SK-N-SH treated with all-trans-retinoic acid at 6 μM for 48 hours (cell line): ENCODE data around the gene C13orf42.

Experiments
- ATAC-seq: fragments of 200-7000 bp; cut with Tn5 transposase; 3 replicates; pipeline ENCODE4 v1.9.1; 2020; ENCODE audit warnings: mild to moderate bottlenecking, moderate library complexity
- ARNTL ChIP-seq: fragments of 450-650 bp; formaldehyde crosslinking; IDR thresholded peaks from 2 replicates; pipeline ENCODE4 v1.5.0; 2020; ENCODE audit warnings: low read depth, mild to moderate bottlenecking, moderate library complexity, borderline replicate concordance
- BACH2 ChIP-seq: fragments of 250-450 bp; sonication (Bioruptor Pico); IDR thresholded peaks from 2 replicates; pipeline ENCODE4 v1.9.0; 2021; ENCODE audit warnings: mild to moderate bottlenecking, borderline replicate concordance
- CSDC2 ChIP-seq: fragments of 250-450 bp; sonication (Bioruptor Pico); IDR thresholded peaks from 2 replicates; pipeline ENCODE4 v1.5.0; 2020; ENCODE audit warnings: mild to moderate bottlenecking, moderate library complexity
- GLIS3 ChIP-seq: fragments of 250-450 bp; sonication (Bioruptor Pico); IDR thresholded peaks from 2 replicates; pipeline ENCODE4 v1.5.0; 2020; ENCODE audit warnings: mild to moderate bottlenecking, moderate library complexity
- ISL1 ChIP-seq: fragments of 250-450 bp; sonication (Bioruptor Pico); IDR thresholded peaks from 2 replicates; pipeline ENCODE4 v2.1.2; 2022; ENCODE audit warnings: mild to moderate bottlenecking, moderate library complexity
- OSR1 ChIP-seq: fragments of 250-450 bp; sonication (Bioruptor Pico); IDR thresholded peaks from 2 replicates; pipeline ENCODE4 v1.8.0; 2022; ENCODE audit warnings: moderate library complexity, mild to moderate bottlenecking, inconsistent platforms
- PATZ1 ChIP-seq: fragments of 250-450 bp; sonication (Bioruptor Pico); IDR thresholded peaks from 2 replicates; pipeline ENCODE4 v1.8.0; 2020; ENCODE audit warnings: mild to moderate bottlenecking, moderate library complexity, borderline replicate concordance
- POU6F1 ChIP-seq: fragments of 250-450 bp; sonication (Bioruptor Pico); IDR thresholded peaks from 2 replicates; pipeline ENCODE4 v1.8.0; 2021; ENCODE audit warnings: low read depth, mild to moderate bottlenecking, moderate library complexity, borderline replicate concordance
- PPARA ChIP-seq: fragments of 250-450 bp; sonication (Bioruptor Pico); IDR thresholded peaks from 2 replicates; pipeline ENCODE4 v1.5.0; 2020; ENCODE audit warnings: mild to moderate bottlenecking, borderline replicate concordance
- RARB ChIP-seq: fragments of 250-450 bp; sonication (Bioruptor Pico); IDR thresholded peaks from 2 replicates; pipeline ENCODE4 v1.8.0; 2021; ENCODE audit warnings: mild to moderate bottlenecking, moderate library complexity
- SNAI2 ChIP-seq: fragments of 250-450 bp; sonication (Bioruptor Pico); IDR thresholded peaks from 2 replicates; pipeline ENCODE4 v1.5.0; 2020; ENCODE audit warnings: mild to moderate bottlenecking, moderate library complexity
- TCF4 ChIP-seq: fragments of 250-450 bp; sonication (Bioruptor Pico); IDR thresholded peaks from 2 replicates; pipeline ENCODE4 v1.8.0; 2021; ENCODE audit warnings: mild to moderate bottlenecking, moderate library complexity, borderline replicate concordance
- TOX ChIP-seq: fragments of 250-450 bp; sonication (Bioruptor Pico); IDR thresholded peaks from 2 replicates; pipeline ENCODE4 v1.8.0; 2021; ENCODE audit warnings: mild to moderate bottlenecking, moderate library complexity, borderline replicate concordance
- TSHZ2 ChIP-seq: fragments of 250-450 bp; sonication (Bioruptor Pico); IDR thresholded peaks from 2 replicates; pipeline ENCODE4 v1.5.0; 2020; ENCODE audit warnings: mild to moderate bottlenecking, moderate library complexity
- ZFP3 ChIP-seq: fragments of 250-450 bp; sonication (Bioruptor Pico); IDR thresholded peaks from 2 replicates; pipeline ENCODE4 v1.5.0; 2020; ENCODE audit warnings: mild to moderate bottlenecking, moderate library complexity
- ZFP30 ChIP-seq: fragments of 450-650 bp; formaldehyde crosslinking; IDR thresholded peaks from 2 replicates; pipeline ENCODE4 v1.5.0; 2022; ENCODE audit warnings: mild to moderate bottlenecking, moderate library complexity
- ZNF70 ChIP-seq: fragments of 450-650 bp; formaldehyde crosslinking; IDR thresholded peaks from 2 replicates; pipeline ENCODE4 v1.5.0; 2020; ENCODE audit warnings: mild to moderate bottlenecking, moderate library complexity
- ZNF8 ChIP-seq: fragments of 450-650 bp; formaldehyde crosslinking; IDR thresholded peaks from 2 replicates; pipeline ENCODE4 v1.5.0; 2020; ENCODE audit warnings: mild to moderate bottlenecking, moderate library complexity
- TF ChIP-seq, protein P1 (sequence below): fragments of 250-450 bp; sonication (Bioruptor Pico); IDR thresholded peaks from 2 replicates; pipeline ENCODE4 v1.5.1; 2021; ENCODE audit warnings: mild to moderate bottlenecking, moderate library complexity

Gene C13orf42

GRCh38 chr13:51036418-51036817 lies 74.7 kb downstream of the C13orf42 start:
- TF ChIP-seq ARNTL (CRISPR knock-in tag) (no peak), ZNF8 (CRISPR knock-in tag) (no peak), ISL1 (no peak), POU6F1 (CRISPR knock-in tag) (no peak), SNAI2 (CRISPR knock-in tag) (no peak), TCF4 (CRISPR knock-in tag) (no peak), RARB (CRISPR knock-in tag) (no peak), ZFP30 (CRISPR knock-in tag) (no peak), TOX (no peak), PATZ1 (CRISPR knock-in tag) (no peak), TSHZ2 (no peak), PPARA (CRISPR knock-in tag) (no peak), OSR1 (CRISPR knock-in tag) (no peak)
- TF ChIP-seq, protein P1, sequence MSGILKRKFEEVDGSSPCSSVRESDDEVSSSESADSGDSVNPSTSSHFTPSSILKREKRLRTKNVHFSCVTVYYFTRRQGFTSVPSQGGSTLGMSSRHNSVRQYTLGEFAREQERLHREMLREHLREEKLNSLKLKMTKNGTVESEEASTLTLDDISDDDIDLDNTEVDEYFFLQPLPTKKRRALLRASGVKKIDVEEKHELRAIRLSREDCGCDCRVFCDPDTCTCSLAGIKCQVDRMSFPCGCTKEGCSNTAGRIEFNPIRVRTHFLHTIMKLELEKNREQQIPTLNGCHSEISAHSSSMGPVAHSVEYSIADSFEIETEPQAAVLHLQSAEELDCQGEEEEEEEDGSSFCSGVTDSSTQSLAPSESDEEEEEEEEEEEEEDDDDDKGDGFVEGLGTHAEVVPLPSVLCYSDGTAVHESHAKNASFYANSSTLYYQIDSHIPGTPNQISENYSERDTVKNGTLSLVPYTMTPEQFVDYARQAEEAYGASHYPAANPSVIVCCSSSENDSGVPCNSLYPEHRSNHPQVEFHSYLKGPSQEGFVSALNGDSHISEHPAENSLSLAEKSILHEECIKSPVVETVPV (CRISPR knock-in tag): no peak
- no peak for ATAC-seq

DNA sequence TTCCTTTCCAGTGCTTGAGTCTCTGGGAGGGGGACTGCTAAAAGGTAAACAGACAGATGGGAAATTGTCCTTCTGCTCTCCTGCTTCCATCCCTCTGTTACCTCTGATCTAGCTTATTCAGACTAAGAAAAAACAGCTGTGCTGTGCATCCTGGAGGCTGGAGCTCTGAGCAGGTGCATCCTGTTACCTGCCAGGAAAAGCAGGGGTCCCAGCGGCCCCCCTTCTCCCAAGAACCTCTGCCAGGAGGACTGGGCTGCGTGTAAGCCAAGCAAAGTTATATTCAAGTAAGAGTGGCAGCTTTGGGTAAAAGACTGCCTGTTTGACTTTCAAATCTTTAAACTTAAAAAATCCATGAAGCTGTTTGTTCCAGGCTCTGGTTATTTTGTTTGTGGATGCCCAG lies 75.1 kb downstream of the C13orf42 start:
- ATAC-seq: no peak
- TF ChIP-seq PPARA (CRISPR knock-in tag) (no peak), TOX (no peak), BACH2 (CRISPR knock-in tag) (no peak), GLIS3 (CRISPR knock-in tag) (no peak), ZNF70 (CRISPR knock-in tag) (no peak), TSHZ2 (no peak), CSDC2 (CRISPR knock-in tag) (no peak), TCF4 (CRISPR knock-in tag) (no peak), POU6F1 (CRISPR knock-in tag) (no peak), ISL1 (no peak), ZFP3 (CRISPR knock-in tag) (no peak), PATZ1 (CRISPR knock-in tag) (no peak), OSR1 (CRISPR knock-in tag) (no peak), ARNTL (CRISPR knock-in tag) (no peak), ZNF8 (CRISPR knock-in tag) (no peak), SNAI2 (CRISPR knock-in tag) (no peak)
- TF ChIP-seq, protein P1 (CRISPR knock-in tag): no peak
